ENCODE results near the gene B3GALT2. TPM values are rescaled to one million over a fixed set of nuclear protein-coding genes. Genes with fewer than 3 reads are reported as not detected.

Gene B3GALT2
- total RNA-seq, 1 experiment from 2014 or later = not detected

GRCh38 chr1:193131266-193131860 lies 55.0 kb downstream of the B3GALT2 start:
- intact Hi-C loops (cut with micrococcal nuclease; ENCODE audit: unreplicated experiment) = no loop called here
- POLR2A ChIA-PET = no interaction called here
- Mint-ChIP-seq H3K9me3 (ENCODE audit: unreplicated experiment) (no peaks in the 10 kb centered on the region), H3K27ac (ENCODE audit: unreplicated experiment) (no peak overlapping the region), H3K36me3 (ENCODE audit: insufficient read depth, unreplicated experiment) (peaks cover 52% of the 10 kb centered on the region), H3K27me3 (ENCODE audit: insufficient read depth, unreplicated experiment) (no peaks in the 10 kb centered on the region), H3K4me3 (ENCODE audit: unreplicated experiment) (no peak overlapping the region), H3K4me1 (ENCODE audit: low read depth, unreplicated experiment) (no peaks in the 10 kb centered on the region)
- H3K4me3 ChIP-seq (ENCODE audit: low read depth, low read length) = no peak overlapping the region
- no peaks in the 10 kb centered on the region for H3K4me1 ChIP-seq
- no TSS peak for BruUV-seq (replicated peaks)
- CTCF ChIA-PET = no interaction called here
- TF ChIP-seq, protein P1, sequence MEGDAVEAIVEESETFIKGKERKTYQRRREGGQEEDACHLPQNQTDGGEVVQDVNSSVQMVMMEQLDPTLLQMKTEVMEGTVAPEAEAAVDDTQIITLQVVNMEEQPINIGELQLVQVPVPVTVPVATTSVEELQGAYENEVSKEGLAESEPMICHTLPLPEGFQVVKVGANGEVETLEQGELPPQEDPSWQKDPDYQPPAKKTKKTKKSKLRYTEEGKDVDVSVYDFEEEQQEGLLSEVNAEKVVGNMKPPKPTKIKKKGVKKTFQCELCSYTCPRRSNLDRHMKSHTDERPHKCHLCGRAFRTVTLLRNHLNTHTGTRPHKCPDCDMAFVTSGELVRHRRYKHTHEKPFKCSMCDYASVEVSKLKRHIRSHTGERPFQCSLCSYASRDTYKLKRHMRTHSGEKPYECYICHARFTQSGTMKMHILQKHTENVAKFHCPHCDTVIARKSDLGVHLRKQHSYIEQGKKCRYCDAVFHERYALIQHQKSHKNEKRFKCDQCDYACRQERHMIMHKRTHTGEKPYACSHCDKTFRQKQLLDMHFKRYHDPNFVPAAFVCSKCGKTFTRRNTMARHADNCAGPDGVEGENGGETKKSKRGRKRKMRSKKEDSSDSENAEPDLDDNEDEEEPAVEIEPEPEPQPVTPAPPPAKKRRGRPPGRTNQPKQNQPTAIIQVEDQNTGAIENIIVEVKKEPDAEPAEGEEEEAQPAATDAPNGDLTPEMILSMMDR (IDR thresholded peaks at IDR 0.05; ENCODE audit: insufficient read depth in 1 of 2, low read depth in 1 of 2, low read length in 1 of 2, severe bottlenecking in 1 of 2, unreplicated experiment in 1 of 2) = no peak
- no peaks in the 10 kb centered on the region; the same call in 1 of the 2 replicates for H3K36me3 ChIP-seq (ENCODE audit: control insufficient read depth, insufficient read depth, low read length)
- H3K27me3 ChIP-seq (replicated peaks; ENCODE audit: control insufficient read depth, insufficient read depth, low read length) = no peaks in the 10 kb centered on the region
- H3K9me3 ChIP-seq = no peaks in the 10 kb centered on the region
- DNase-seq = no peak

Small RNA genes within 50 kb of the gene (microRNA-seq; reads per million reads assigned to microRNA genes)
- not detected for gene MIR1278

Other genes starting within 250 kb of the B3GALT2 start
- gene UCHL5, start 127.3 kb downstream of the B3GALT2 start, total RNA-seq (2022) = 49.6 and 49.9 TPM in 2 replicates
- 49.2 and 50.0 TPM in 2 replicates for gene RO60, start 127.0 kb downstream of the B3GALT2 start, total RNA-seq (2022)
- 20.7 and 21.5 TPM in 2 replicates for gene GLRX2, start 81.2 kb downstream of the B3GALT2 start, total RNA-seq (2022)
- 48.9 and 50.5 TPM in 2 replicates for gene CDC73, start 64.6 kb downstream of the B3GALT2 start, total RNA-seq (2022)

All from Caco-2 (cell line).